ENCODE measurements around the gene RAD17.

GRCh38 chr5:69350664-69351063 is 19.0 kb upstream of the RAD17 start:
- TF ChIP-seq TBP (IDR thresholded peaks at IDR 0.05; ENCODE audit: low read depth, low read length) (no peak), POLR2AphosphoS5 (IDR thresholded peaks at IDR 0.05; ENCODE audit: low read depth, low read length) (no peak), KDM1A (IDR thresholded peaks at IDR 0.05; ENCODE audit: borderline replicate concordance, low read length) (no peak), SUZ12 (IDR thresholded peaks at IDR 0.05; ENCODE audit: low read length) (no peak), KDM4A (IDR thresholded peaks at IDR 0.05; ENCODE audit: low read depth, low read length, severe bottlenecking) (no peak), ZNF274 (IDR thresholded peaks at IDR 0.05; ENCODE audit: borderline replicate concordance, extremely low read depth, low read length) (no peak), SP2 (IDR thresholded peaks at IDR 0.05; ENCODE audit: low read length) (no peak), TAF7 (optimal IDR thresholded peaks at IDR 0.05; ENCODE audit: borderline replicate concordance, low read depth, low read length) (no peak), POLR2A (IDR thresholded peaks at IDR 0.05; ENCODE audit: control extremely low read depth in 1 of 2, low read depth in 2 of 2, low read length in 2 of 2) (no peak), CREB1 (IDR thresholded peaks at IDR 0.05) (no peak), SIN3A (conservative IDR thresholded peaks at IDR 0.05 in 1 of 2, IDR thresholded peaks at IDR 0.05 in 1 of 2; ENCODE audit: low read depth in 1 of 2, low read length in 2 of 2) (no peak)
- TF ChIP-seq, protein P1, sequence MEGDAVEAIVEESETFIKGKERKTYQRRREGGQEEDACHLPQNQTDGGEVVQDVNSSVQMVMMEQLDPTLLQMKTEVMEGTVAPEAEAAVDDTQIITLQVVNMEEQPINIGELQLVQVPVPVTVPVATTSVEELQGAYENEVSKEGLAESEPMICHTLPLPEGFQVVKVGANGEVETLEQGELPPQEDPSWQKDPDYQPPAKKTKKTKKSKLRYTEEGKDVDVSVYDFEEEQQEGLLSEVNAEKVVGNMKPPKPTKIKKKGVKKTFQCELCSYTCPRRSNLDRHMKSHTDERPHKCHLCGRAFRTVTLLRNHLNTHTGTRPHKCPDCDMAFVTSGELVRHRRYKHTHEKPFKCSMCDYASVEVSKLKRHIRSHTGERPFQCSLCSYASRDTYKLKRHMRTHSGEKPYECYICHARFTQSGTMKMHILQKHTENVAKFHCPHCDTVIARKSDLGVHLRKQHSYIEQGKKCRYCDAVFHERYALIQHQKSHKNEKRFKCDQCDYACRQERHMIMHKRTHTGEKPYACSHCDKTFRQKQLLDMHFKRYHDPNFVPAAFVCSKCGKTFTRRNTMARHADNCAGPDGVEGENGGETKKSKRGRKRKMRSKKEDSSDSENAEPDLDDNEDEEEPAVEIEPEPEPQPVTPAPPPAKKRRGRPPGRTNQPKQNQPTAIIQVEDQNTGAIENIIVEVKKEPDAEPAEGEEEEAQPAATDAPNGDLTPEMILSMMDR (IDR thresholded peaks at IDR 0.05; ENCODE audit: control extremely low read depth in 1 of 3, insufficient read depth in 1 of 3, low read depth in 1 of 3, low read length in 3 of 3), result no peak
